Measurements from ENCODE around the gene ATP13A1. TPM values are rescaled to one million over a fixed set of nuclear protein-coding genes. Genes with fewer than 3 reads are reported as not detected.

Gene ATP13A1
- total RNA-seq = 100 to 1,000 TPM in 1 of 4 donors, 10 to 100 TPM in 3; 17.4 to 130 (median 56.9) TPM

DNA sequence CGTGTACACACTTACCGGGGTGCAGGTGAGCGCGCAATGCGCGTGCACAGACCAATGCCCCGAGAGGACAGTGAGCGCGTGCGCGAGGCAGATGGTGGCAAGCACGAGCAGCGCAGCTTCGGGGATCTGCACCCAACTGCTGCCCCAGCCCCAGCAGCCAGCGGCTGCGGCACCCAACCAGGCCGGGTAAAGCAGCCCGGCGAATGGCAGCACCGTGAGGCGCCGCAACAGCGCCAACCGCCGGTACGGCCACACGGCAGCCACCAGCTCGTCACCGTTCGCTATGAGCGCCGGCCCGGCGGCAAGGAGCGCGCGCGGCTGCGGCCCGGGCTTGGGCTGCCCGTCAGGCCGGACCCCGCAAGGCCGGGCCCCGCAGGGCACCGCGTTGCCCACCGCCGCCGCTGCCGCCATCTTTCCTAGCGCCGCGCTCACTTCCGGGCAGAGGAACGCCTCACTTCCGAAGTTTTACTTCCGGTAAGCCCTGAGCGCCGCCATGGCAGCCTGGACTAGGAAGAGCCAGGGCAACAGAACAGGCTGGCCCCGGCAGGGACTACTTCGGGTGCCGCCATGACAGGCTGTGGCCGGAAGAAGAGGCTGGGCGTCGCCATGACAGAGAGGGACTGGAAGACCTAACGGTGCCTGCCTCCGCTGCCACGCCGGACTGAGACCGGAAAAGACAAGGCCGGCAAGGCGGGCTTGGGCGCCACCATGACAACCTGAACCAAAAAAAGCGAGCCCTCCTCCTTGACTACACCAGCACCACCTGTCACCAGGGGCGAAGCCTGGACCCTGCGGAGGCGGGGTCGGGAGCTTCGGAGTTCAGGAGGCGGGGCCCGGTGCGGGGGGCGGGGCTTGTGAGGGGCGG is at the start of gene ATP13A1:
ATP13A1 (minus strand) TSS at position 421 of the 865 bp plus-strand sequence; CDS start at position 411, 10 bp downstream.
- DNase-seq = peak; percentile 96
- intact Hi-C loops (cut with DNase I; ENCODE audit: low total_unique reads) = no loop called here
- TF ChIP-seq POLR2A (IDR thresholded peaks at IDR 0.05) (peak; percentile 27 to 51), CTCF (IDR thresholded peaks at IDR 0.05) (peak in 3 of 4 experiments; percentile 17 to 20 (median 18))

DNA sequence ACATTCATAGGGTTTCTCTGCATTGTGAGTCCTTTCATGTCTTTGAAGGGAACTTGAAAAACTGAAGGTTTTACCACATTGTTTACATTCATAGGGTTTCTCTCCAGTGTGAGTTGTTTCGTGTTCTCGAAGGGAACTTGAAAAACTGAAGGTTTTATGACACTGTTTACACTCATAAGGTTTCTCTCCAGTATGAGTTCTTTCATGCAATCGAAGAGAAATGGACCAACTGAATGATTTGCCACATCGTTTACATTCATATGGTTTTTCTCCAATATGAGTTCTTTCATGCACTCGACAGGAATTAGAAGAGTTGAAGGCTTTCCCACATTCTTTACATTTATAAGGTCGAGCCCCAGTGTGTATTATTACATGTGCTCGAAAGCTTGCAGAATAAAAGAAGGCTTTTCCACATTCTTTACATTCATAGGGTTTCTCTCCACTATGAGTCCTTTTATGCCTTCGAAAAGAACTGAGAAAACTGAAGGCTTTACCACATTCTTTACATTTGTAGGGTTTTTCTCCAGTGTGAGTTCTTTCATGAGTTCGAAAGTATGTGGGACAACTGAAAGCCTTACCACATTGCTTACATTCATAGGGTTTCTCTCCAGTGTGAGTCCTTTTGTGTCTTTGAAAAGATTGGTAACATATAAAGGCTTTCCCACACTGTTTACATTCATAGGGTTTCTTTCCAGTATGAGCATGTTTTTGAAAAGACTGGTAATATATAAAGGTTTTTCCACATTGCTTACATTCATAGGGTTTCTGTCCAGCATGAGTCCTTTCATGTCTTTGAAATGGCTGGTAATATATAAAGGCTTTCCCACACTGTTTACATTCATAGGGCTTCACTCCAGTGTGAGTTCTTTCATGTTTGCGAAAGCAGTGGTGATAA is 48.7 kb upstream of the ATP13A1 start:
- no peaks in the 10 kb centered on the region for H3K27me3 ChIP-seq
- H3K36me3 ChIP-seq = no peaks in the 10 kb centered on the region
- no peaks in the 10 kb centered on the region for H3K4me1 ChIP-seq
- TF ChIP-seq CTCF (IDR thresholded peaks at IDR 0.05) (no peak), POLR2A (IDR thresholded peaks at IDR 0.05) (no peak)
- H3K9me3 ChIP-seq = peaks cover 0 to 95% of the 10 kb centered on the region in 2 donors
- no peak for DNase-seq
- intact Hi-C loops (cut with DNase I; ENCODE audit: low total_unique reads) = no loop called here
- H3K4me3 ChIP-seq = no peak overlapping the region
- no peak overlapping the region for H3K27ac ChIP-seq

More for the DNA sequence above, at the start of gene ATP13A1:
- peak within 1 kb of the TSS; percentile 88 to 96 for H3K4me3 ChIP-seq
- H3K27me3 ChIP-seq = no peaks in the 10 kb centered on the region
- H3K4me1 ChIP-seq = peaks cover 0 to 8% of the 10 kb centered on the region in 2 donors
- H3K36me3 ChIP-seq = no peaks in the 10 kb centered on the region
- H3K27ac ChIP-seq = peak within 1 kb of the TSS; percentile 92 to 98
- H3K9me3 ChIP-seq = no peaks in the 10 kb centered on the region

DNA sequence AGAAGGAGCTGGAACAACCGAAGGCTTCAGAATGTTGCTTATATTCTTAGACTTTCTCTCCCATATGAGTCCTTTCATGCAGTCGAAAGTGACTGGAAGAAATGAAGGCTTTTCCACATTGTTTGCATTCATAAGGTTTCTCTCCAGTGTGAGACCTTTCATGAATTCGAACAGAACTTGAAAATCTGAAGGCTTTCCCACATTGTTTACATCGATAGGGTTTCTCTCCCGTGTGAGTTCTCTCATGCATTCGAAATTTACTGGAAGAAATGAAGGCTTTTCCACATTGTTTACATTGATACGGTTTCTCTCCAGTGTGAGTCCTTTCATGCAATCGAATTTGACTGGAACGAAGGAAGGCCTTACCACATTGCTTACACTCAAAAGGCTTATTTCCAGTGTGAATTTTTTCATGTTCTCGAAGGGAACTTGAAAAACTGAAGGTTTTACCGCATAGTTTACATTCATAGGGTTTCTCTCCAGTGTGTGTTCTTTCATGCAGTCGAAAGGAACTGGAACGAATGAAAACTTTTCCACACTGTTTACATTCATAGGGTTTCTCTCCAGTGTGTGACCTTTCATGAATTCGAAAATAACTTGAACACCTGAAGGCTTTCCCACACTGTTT is 47.9 kb upstream of the ATP13A1 start:
- TF ChIP-seq CTCF (IDR thresholded peaks at IDR 0.05) (no peak), POLR2A (IDR thresholded peaks at IDR 0.05) (no peak)
- H3K4me1 ChIP-seq = no peaks in the 10 kb centered on the region
- DNase-seq = no peak
- no peak overlapping the region for H3K27ac ChIP-seq
- intact Hi-C loops (cut with DNase I; ENCODE audit: low total_unique reads) = no loop called here
- H3K27me3 ChIP-seq = no peaks in the 10 kb centered on the region
- H3K9me3 ChIP-seq = peaks cover 0 to 93% of the 10 kb centered on the region in 2 donors
- H3K36me3 ChIP-seq = no peaks in the 10 kb centered on the region
- H3K4me3 ChIP-seq = no peak overlapping the region

DNA sequence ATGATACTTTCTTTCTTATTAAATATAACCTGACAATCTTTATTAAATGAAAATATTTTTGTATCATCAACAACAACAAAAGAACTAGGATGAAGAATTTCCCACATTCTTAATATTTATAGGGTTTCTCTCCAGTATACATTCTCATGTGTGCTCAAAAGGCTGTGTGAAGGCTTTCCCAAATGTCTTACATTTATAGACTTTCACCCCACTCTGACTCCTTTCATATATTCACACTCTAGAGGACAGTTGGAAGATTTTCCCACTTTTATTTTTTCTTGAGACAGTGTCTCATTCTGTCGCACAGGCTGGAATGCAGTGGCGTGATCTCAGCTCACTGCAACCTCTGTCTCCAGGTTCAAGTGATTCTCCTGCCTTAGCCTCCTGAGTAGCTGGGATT is 47.0 kb upstream of the ATP13A1 start:
- H3K9me3 ChIP-seq = peaks cover 0 to 93% of the 10 kb centered on the region in 2 donors
- no peaks in the 10 kb centered on the region for H3K36me3 ChIP-seq

More for the DNA sequence above, 47.0 kb upstream of the ATP13A1 start:
- no peaks in the 10 kb centered on the region for H3K4me1 ChIP-seq
- TF ChIP-seq POLR2A (IDR thresholded peaks at IDR 0.05) = no peak
- no peak for TF ChIP-seq CTCF (IDR thresholded peaks at IDR 0.05)
- H3K27ac ChIP-seq = no peak overlapping the region
- no peak for DNase-seq
- no peaks in the 10 kb centered on the region for H3K27me3 ChIP-seq
- intact Hi-C loops (cut with DNase I; ENCODE audit: low total_unique reads) = no loop called here
- H3K4me3 ChIP-seq = no peak overlapping the region
